Measurements from ENCODE around the gene PPARA.

DNA sequence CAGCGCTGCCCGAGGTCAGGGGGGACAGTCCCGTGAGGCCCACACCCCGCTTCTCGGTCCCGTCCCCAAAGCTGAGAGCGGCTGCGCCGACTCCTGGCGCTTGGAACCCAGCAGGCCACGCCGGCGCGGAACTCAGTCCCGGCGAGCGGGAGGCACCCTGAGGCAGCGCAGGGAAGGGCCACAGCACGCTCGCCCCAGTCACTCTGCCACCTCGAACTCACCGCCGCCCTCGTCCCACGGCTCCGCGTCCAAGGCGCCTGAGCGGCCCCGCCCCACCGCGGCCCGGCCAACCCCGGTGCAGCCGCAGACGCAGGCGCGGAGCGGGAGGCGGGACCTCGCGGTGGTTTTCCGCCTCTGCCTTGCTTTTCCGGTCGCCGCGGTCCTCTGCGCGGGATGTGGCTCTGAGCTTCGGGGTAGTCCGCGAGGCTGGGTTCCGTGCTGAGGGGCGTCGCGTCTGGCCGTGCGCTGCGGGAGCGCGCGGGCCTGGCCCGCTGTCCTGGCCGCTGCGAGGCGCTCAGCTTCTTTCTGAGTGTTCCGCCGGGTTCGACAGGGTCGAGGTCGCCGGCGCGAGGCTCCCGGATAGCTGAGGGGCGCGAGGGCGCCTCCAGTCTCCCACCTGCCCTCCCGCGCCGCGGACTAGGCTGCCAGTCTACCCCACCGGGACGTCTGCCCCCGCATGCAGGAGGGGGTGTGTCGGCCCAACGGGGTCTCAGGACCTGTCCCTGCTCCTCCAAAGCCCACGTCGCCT, 99.9 kb downstream of the PPARA start, which contains the start of gene CDPF1:
- TF ChIP-seq, protein P1, sequence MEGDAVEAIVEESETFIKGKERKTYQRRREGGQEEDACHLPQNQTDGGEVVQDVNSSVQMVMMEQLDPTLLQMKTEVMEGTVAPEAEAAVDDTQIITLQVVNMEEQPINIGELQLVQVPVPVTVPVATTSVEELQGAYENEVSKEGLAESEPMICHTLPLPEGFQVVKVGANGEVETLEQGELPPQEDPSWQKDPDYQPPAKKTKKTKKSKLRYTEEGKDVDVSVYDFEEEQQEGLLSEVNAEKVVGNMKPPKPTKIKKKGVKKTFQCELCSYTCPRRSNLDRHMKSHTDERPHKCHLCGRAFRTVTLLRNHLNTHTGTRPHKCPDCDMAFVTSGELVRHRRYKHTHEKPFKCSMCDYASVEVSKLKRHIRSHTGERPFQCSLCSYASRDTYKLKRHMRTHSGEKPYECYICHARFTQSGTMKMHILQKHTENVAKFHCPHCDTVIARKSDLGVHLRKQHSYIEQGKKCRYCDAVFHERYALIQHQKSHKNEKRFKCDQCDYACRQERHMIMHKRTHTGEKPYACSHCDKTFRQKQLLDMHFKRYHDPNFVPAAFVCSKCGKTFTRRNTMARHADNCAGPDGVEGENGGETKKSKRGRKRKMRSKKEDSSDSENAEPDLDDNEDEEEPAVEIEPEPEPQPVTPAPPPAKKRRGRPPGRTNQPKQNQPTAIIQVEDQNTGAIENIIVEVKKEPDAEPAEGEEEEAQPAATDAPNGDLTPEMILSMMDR (IDR thresholded peaks at IDR 0.05) = peak in 1 of 6 experiments; percentile 27
- TF ChIP-seq POLR2A (IDR thresholded peaks at IDR 0.05) = peak in 1 of 2 donors; percentile 91
